GM08714 (cell line): ENCODE results near the gene OR5B21.
A peak's percentile ranks its signal among the peaks of the same experiment; 100 is the strongest.

Experiments used
- H3K4me3 ChIP-seq: fragments of 200-500 bp; sonication (Bioruptor generic); 2 replicates; pipeline ENCODE4 v1.5.1; 2014; ENCODE audit warnings: mild to moderate bottlenecking, low read length, inconsistent platforms
- ZNF274 ChIP-seq: IDR thresholded peaks from 2 replicates; pipeline ENCODE4 v1.6.1; 2012; ENCODE audit warnings: mild to moderate bottlenecking, low read depth, low read length

The OR5B21 gene

GRCh38 chr11:58508005-58508404 lies at the start of gene OR5B21:
Gene OR5B21 (minus strand): TSS chr11:58508105. CDS start chr11:58508105, 0 bp downstream.
- TF ChIP-seq ZNF274 = no peak

GRCh38 chr11:58549644-58550043 lies 41.7 kb upstream of the OR5B21 start:
- TF ChIP-seq ZNF274 = no peak
- H3K4me3 ChIP-seq = no peak overlapping the region

More at GRCh38 chr11:58508005-58508404, at the start of gene OR5B21:
- no peak within 1 kb of the TSS; the same call in 1 of the 2 replicates for H3K4me3 ChIP-seq

GRCh38 chr11:58546841-58547240 lies 38.9 kb upstream of the OR5B21 start:
- no peak overlapping the region for H3K4me3 ChIP-seq
- no peak for TF ChIP-seq ZNF274

- no peak for TF ChIP-seq ZNF274
- no peak overlapping the region for H3K4me3 ChIP-seq
These were observed 24.0 kb upstream of the OR5B21 start for GRCh38 chr11:58531865-58532341.

GRCh38 chr11:58530236-58530635 lies 22.3 kb upstream of the OR5B21 start:
- H3K4me3 ChIP-seq = no peak overlapping the region
- no peak for TF ChIP-seq ZNF274

- H3K4me3 ChIP-seq = no peak overlapping the region
- TF ChIP-seq ZNF274 = no peak
These were observed 19.5 kb upstream of the OR5B21 start for GRCh38 chr11:58527429-58527828.

- TF ChIP-seq ZNF274 = no peak
- no peak overlapping the region for H3K4me3 ChIP-seq
These were observed 18.8 kb upstream of the OR5B21 start for GRCh38 chr11:58526721-58527120.

- no peak for TF ChIP-seq ZNF274
- no peak overlapping the region for H3K4me3 ChIP-seq
These were observed 17.2 kb upstream of the OR5B21 start for GRCh38 chr11:58525037-58525614.

- peak overlapping the region; percentile 49; the same call in 1 of the 2 replicates for H3K4me3 ChIP-seq
- TF ChIP-seq ZNF274 = no peak
These were observed 16.5 kb upstream of the OR5B21 start for GRCh38 chr11:58524232-58525036.

- no peak for TF ChIP-seq ZNF274
These were observed 6.0 kb upstream of the OR5B21 start for GRCh38 chr11:58513747-58514367.

GRCh38 chr11:58511636-58512035 lies 3.7 kb upstream of the OR5B21 start:
- no peak for TF ChIP-seq ZNF274
- no peak overlapping the region for H3K4me3 ChIP-seq

More at GRCh38 chr11:58513747-58514367, 6.0 kb upstream of the OR5B21 start:
- no peak overlapping the region for H3K4me3 ChIP-seq

- no peak for TF ChIP-seq ZNF274
- no peak overlapping the region for H3K4me3 ChIP-seq
These were observed 1.8 kb upstream of the OR5B21 start for GRCh38 chr11:58509748-58510147.

GRCh38 chr11:58508814-58509213 lies 909 bp upstream of the OR5B21 start:
- H3K4me3 ChIP-seq = no peak overlapping the region
- no peak for TF ChIP-seq ZNF274

GRCh38 chr11:58507355-58507754 lies 550 bp downstream of the OR5B21 start:
- no peak for TF ChIP-seq ZNF274
- H3K4me3 ChIP-seq = no peak overlapping the region; the same call in 1 of the 2 replicates
